ENCODE measurements around the gene C14orf119. TPM values are rescaled to one million over a fixed set of nuclear protein-coding genes. Genes with fewer than 3 reads are reported as not detected.

The C14orf119 gene
- total RNA-seq, 1 experiment from 2014 or later = 65.1 TPM

GRCh38 chr14:23136566-23137133, 41.3 kb downstream of the C14orf119 start:
- Mint-ChIP-seq H3K4me1 (no peaks in the 10 kb centered on the region), H3K9me3 (no peaks in the 10 kb centered on the region), H3K27ac (no peak overlapping the region), H3K4me3 (no peak overlapping the region), H3K27me3 (ENCODE audit: low read depth) (no peaks in the 10 kb centered on the region), H3K36me3 (ENCODE audit: insufficient read depth in 1 of 3, low read depth in 3 of 3) (peaks cover 29 to 54% (median 49%) of the 10 kb centered on the region in 3 experiments; a peak in 6 of 7 replicates)
- no peak overlapping the region for H3K14ac ChIP-seq (ENCODE audit: insufficient read depth, low read length)
- H3K56ac ChIP-seq (ENCODE audit: insufficient read length, low read depth, low read length) = no peak overlapping the region
- no CpG with 5 or more reads among the region's 16 CpGs for WGBS (ENCODE audit: extremely low coverage, insufficient read length, low lambda C conversion rate)
- no peaks in the 10 kb centered on the region for H3K9me3 ChIP-seq (ENCODE audit: control insufficient read depth, low read depth, low read length)
- no peaks in the 10 kb centered on the region for H3K79me1 ChIP-seq (ENCODE audit: insufficient read depth, low read depth, low read length, poor library complexity, severe bottlenecking)
- H2BK12ac ChIP-seq (ENCODE audit: insufficient read length, low read depth, low read length) = no peak overlapping the region
- no peak overlapping the region for H2AFZ ChIP-seq (ENCODE audit: low read length)
- no peak overlapping the region for H2BK120ac ChIP-seq (ENCODE audit: low read depth, low read length, poor library complexity, severe bottlenecking)
- no peak overlapping the region for H2AK5ac ChIP-seq (ENCODE audit: insufficient read length, low read length)
- no peak overlapping the region for H3K27ac ChIP-seq (ENCODE audit: insufficient read length, low read depth, low read length)
- H3K23me2 ChIP-seq (ENCODE audit: insufficient read length, low read depth, low read length, poor library complexity, severe bottlenecking) = no peaks in the 10 kb centered on the region
- no peak overlapping the region for H3K4me2 ChIP-seq (ENCODE audit: insufficient read depth, insufficient read length, low read length)
- H4K91ac ChIP-seq (ENCODE audit: insufficient read length, low read depth, low read length) = no peak overlapping the region
- no peak for DNase-seq
- no peak overlapping the region for H2BK5ac ChIP-seq (ENCODE audit: insufficient read length, low read length)
- H4K20me1 ChIP-seq (ENCODE audit: control insufficient read depth, insufficient read depth, insufficient read length) = no peaks in the 10 kb centered on the region
- no peak overlapping the region for H3K4ac ChIP-seq (ENCODE audit: low read depth, low read length)
- H4K5ac ChIP-seq (ENCODE audit: insufficient read length, low read depth, low read length) = no peak overlapping the region
- H3T11ph ChIP-seq (ENCODE audit: low read length) = no peak overlapping the region
- H3K4me1 ChIP-seq (ENCODE audit: insufficient read depth, low read length) = no peaks in the 10 kb centered on the region
- no peak overlapping the region for H2BK20ac ChIP-seq (ENCODE audit: low read depth, low read length, poor library complexity, severe bottlenecking)
- no peak for TF ChIP-seq CTCF (conservative IDR thresholded peaks at IDR 0.05)
- H3K23ac ChIP-seq (ENCODE audit: insufficient read length, low read depth, low read length) = no peak overlapping the region
- no peak overlapping the region for H3K18ac ChIP-seq (ENCODE audit: insufficient read length, low read depth, low read length)
- H3K79me2 ChIP-seq (ENCODE audit: insufficient read depth, low read length) = no peaks in the 10 kb centered on the region
- no peak overlapping the region for H4K8ac ChIP-seq (replicated peaks; ENCODE audit: insufficient read length, low read depth, low read length)
- no peak overlapping the region for H3K9ac ChIP-seq (ENCODE audit: extremely low read depth, insufficient read length, low read length)
- no peak overlapping the region for H2BK15ac ChIP-seq (ENCODE audit: low read depth, low read length)
- no peaks in the 10 kb centered on the region for H3K27me3 ChIP-seq (ENCODE audit: insufficient read depth, low read length)

Data from H9 (cell line).